ENCODE measurements around the gene RNF123. TPM values are rescaled to one million over a fixed set of nuclear protein-coding genes. Genes with fewer than 3 reads are reported as not detected.
"Not testable (repeated sequence)": the region's sequence is repeated elsewhere in the genome, so short reads cannot be mapped to it uniquely, and the experiment has no call there.

RNF123 gene
- total RNA-seq, 1 donor from 2014 or later, result 50.7 TPM

DNA sequence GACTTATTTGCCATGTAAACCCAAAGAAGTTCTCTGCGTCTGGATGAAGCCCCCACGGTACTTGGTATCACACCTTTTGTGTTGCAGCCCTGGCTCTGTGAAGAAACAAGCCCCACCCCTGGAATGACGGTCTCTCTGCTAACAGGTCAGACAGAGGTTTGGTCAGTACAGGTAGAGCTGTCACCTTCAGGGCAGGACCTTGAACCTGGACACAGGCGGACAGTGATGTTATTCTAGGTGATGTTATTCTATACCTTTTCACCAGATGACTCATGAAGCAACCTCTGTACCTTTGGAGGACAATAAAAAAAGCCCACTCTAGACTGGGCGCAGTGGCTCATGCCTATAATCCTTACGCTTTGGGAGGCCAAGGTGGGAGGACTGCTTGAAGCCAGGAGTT is 45.4 kb downstream of the RNF123 start:
- no peak for DNase-seq (ENCODE audit: low read depth)

DNA sequence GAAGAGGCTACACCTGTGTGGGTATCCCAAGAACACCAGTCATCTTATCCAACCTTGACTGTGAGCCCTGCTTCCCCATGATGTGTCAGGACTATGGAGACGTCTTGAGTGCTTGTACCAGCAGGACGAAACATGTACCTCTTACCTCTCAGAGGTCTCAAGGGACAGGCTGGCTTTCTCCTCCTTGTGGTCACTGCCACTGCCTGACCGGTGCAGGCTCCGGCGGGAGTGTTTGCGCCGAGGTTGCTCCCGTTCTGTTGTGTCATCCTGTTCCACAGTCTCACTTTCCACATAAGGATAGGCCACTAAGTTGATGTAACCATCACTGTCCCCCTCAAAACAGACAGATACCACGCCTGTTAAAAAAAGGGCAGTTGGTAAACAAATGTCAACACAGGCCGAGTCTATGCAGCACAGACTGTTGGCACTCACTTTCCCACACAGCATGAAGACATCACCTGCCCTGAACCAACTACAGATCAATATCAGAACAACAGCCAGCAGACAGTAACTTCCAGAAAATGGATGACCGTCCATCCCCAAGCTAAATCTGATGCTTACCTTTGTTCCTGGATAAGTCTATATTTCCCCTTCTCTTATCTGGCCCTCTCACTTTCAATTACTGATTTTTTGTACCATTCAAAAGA is 48.8 kb downstream of the RNF123 start:
- no peak for DNase-seq (ENCODE audit: low read depth)

DNA sequence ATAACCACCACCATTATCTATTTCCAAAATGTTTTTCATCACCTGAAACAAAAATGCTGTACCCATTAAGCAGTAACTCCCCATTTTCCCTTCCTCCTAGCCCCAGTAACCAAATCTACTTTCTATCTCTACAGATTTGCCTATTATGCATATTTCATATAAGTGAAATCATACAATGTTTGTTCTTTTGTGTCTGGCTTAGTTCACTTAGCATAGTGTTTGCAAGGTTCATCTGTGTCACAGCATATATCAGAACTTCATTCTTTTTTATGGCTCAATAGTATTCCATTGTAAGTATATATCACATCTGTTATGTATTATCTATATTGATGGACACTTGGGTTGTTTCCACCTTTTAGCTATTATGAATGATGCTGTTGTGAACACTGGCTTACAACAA is 51.1 kb downstream of the RNF123 start:
- no peak for DNase-seq (ENCODE audit: low read depth)

DNA sequence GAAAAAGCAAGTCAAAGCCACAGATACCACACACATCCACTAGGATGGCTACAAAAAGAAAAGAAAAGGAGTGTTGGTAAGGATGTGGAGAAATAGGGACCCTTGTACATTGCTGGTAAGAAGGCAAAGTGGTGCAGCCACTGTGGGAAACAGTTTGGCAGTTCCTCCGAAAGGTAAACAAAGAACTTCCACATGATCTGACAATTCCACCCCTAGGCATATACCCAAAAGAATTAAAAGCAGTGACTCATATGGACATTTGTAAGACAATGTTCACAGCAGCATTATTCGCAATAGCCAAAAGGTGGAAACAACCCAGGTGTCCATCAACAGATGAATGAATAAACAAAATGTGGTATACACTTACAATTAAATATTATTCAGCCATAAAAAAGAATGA is 56.6 kb downstream of the RNF123 start:
- no peak for DNase-seq (ENCODE audit: low read depth)

DNA sequence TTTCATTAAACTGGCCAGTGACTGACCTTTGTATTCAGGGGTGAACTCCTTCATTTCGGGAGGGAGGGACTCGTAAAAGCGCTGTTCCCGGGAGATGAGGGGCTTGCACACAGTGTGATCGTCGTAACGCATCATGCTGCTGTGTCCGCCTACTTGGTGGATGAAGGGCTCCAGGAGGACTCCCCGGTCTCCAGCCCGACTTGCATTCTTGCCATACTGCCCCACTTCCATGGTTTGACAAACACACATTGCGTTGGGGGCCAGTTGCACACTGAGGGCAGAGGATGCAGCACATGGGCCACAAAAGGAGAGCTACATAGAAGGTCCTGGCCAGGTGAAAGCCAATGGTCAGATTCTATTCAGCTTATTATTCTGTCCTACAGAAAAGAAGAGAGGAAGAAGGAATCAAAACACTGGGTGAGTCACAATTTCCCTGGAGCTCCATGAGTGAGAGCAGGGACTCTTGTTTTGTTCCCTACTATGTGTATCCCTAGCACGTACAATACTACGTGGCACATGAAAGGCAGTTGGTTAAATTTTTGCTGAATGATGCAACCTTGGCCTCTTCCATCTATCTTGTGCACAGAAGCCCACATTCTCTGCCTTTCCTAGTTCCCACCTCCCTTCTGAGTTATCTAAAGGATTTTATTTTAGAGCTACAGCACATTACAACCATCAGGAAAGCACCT is 58.6 kb downstream of the RNF123 start:
- DNase-seq (ENCODE audit: low read depth), result no peak

DNA sequence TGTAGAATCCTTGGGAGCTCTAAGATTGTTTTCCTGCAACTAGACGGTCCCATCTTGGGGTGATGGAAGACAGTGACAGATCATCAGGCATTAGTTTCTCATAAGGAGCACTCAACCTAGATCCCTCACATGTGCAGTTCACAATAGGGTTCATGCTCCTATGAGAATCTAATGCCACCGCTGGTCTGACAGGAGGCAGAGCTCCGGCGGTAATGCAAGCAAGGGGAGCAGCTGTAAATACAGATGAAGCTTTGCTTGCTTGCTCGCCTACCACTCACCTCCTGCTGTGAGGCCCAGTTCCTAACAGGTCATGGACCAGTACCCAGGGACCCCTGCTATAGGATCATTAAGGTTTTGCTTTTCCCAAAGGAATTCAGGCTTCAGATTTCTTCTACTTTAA is 59.5 kb downstream of the RNF123 start:
- DNase-seq (ENCODE audit: low read depth), result not testable (repeated sequence)

DNA sequence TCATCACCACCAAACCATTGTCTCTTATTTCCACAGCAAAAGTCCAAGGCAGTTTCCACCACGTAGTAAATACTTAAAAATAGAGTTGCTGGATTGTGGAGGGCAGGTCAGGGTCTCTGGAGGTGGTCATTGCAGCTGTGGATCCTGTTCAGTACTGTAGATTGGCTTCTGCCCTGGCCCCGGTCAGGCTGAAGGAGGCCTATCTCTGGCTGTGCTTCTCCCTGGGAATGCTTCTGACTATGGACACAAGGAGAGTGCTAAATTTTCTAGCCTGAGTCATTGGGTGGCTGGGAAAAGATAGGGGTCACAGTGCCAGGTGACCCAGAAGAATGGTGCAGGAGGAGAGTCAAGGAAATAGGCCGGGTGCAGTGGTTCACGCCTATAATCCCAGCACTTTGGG is 60.7 kb downstream of the RNF123 start:
- DNase-seq (ENCODE audit: low read depth), result peak; percentile 52

DNA sequence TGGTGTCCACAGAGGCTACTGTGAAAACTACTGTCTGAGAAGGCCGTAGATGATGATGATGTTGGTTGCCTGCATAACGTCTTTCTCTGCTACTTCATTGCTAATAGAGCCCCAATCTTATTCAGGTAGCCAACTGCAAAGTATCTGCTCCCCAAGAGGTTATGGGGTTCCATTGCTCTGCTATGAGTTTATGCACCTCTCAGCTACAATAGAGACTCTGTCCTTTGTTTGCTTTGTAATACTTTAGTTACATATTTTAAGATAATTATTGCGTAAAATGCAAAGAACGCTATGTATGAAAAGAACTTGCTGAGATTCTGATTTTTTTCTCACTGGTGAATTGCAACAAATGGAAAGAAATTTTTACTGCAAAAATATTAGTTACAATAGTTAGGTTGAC is 62.1 kb downstream of the RNF123 start:
- DNase-seq (ENCODE audit: low read depth), result no peak

DNA sequence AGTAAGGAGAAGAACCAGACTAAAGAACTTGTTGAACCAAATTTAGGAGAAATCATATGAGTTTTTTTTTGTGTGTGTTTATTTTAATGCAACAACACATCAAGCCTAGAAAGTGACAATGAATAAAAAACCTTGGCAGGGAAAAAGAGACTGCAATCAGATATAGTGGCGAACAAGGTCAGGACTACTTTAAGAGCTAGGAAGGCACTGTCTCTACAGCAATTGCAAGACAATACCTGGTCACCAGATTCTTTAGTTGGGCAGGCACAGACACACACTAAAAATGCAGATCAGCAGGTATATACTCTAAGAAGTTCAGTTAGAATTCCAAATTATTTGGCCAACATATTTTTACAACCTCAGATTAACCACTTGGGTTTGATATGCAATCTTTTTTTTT is 65.2 kb downstream of the RNF123 start:
- no peak for DNase-seq (ENCODE audit: low read depth)

DNA sequence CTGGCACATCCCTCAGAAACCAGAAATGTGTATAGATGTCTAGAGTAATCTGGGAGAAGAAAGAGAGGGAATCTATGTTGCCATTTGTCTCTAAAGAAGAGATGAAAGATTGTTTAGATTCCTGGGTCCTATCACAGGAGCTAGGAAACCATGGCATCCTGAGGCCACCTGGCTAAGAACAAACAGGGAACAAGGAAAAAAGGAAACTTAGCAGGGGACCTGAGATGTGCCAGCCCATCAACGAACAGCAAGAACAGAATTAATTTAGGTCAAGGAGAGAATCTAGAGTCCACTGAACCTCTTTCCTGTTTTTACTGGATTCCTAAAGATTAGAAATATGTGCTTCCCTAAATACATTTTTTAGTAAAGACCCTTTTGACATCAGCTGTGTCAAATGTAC is 66.7 kb downstream of the RNF123 start:
- no peak for DNase-seq (ENCODE audit: low read depth)

DNA sequence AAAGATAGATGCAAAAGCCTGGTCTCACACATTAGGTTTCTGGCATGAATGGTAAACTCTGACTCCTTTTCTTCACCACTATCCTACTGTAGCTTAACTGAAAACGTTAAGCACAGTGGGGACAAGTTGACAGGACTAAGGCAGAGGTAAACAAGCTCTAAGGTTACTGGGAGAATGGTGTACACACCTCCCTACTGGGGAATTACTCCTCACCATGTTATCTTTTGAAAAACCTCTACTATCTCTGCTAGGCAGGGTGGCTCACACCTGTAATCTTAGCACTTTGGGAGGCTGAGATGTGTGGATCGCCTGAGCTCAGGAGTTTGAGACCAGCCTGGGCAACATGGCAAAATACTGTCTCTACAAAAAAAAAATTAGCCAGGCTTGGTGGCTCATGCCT is 67.8 kb downstream of the RNF123 start:
- no peak for DNase-seq (ENCODE audit: low read depth)

DNA sequence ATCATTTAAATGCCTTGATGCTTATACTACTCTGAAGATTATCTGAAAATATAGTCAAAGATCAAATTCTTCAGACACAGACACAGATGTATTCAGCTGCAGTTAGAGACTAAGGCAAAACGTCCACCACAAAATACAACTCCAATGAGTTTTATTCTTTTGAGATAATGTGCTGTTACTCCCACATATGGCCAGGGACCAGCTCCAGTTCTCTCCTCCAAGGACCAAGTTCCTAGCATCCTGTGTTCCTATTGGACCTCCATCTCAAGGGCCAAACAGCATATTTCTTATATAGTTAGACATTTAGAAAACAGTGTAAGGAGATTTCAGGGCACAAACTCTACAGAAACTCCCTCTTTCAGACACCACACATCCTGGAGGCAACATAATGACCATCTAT is 69.9 kb downstream of the RNF123 start:
- no peak for DNase-seq (ENCODE audit: low read depth)

DNA sequence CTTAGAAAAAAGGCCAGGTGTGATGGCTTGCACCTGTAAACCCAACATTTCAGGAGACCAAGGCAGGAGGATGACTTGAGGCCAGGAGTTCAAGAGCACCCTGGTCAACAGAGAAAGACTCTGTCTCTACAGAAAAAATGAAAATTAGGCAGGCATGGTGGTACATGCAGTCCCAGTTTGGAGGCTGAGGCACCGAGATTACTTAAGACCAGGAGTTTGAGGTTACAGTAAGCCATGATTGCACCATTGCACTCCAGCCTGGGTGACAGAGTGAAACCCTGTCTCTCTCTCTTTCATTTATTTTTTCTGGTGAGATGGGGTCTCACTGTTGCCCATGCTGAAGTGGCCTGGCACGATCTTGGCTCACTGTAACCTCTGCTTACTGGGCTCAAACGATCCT is 72.3 kb downstream of the RNF123 start:
- no peak for DNase-seq (ENCODE audit: low read depth)

DNA sequence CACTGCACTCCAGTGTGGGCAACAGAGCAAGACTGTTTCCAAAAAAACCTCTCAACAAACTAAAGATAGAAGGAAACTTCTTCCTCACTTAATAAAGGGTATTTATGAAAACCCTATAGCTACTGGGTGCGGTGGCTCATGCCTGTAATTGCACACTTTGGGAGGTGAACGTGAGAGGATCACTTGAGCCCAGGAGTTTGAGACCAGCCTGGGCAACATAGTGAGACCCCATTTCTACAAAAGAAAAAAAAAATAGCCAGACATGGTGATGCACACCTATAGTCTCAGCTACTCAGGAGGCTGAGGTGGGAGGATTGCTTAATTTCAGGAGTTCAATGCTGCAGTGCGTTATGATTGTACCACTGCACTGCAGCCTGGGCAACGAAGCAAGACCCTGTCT is 74.6 kb downstream of the RNF123 start:
- DNase-seq (ENCODE audit: low read depth), result no peak

DNA sequence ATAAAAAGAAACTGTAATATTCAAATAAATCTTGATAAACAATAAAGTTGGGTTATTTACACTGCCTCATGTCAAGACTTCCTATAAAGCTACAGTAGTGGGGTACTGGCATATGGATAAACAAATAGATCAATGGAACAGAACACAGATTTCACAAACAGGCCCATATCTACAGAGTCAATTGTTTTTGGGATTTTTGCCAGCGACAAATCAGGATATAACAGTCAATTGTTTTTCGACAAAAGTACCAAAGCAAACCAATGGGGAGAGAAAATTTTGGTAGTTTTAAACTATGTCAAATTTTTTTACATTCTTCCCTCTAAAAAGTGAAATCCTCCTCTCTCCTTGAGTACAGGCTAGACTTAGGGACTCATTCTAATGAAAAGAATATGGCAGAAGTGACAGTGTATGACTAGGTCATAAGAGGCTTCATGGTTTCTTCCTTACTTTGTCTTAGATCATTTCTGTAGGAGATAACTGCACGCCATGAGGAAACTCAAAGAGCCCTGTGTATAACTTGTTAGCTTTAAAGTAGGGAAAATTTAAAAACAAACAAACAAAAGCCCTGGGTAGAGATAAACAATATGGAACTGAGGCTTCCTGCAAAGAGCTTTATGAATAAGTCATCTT is 80.0 kb downstream of the RNF123 start:
- DNase-seq (ENCODE audit: low read depth), result no peak

DNA sequence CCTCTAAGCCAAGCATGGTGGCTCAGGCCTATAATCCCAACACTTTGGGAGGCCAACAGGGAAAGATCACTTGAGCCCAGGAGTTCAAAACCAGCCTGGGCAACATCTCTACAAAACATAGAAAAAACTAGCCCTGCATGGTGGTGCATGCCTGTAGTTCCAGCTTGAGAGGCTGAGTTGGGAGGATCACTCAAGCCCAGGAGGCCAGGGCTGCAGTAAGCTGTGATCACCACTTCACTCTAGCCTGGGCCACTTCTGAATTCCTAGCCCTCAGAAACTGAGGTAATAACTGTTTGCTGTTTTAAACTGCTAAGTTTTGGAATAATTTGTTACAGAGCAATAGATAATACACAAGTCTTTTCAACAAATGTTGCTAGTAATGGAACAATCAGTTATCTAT is 80.6 kb downstream of the RNF123 start:
- DNase-seq (ENCODE audit: low read depth), result no peak

Other genes with a start within 250 kb of the RNF123 start
- gene DAG1, start 219.3 kb upstream of the RNF123 start, total RNA-seq, result 276 and 362 TPM in 2 replicates
- gene BSN, start 135.1 kb upstream of the RNF123 start, total RNA-seq, result 0.31 and 0.45 TPM in 2 replicates
- gene APEH, start 15.2 kb upstream of the RNF123 start, total RNA-seq, result 121 and 124 TPM in 2 replicates
- 10.8 and 15.7 TPM in 2 replicates for gene MST1, start 83 bp upstream of the RNF123 start, total RNA-seq
- 1.3 and 1.8 TPM in 2 replicates for gene AMIGO3, start 30.1 kb downstream of the RNF123 start, total RNA-seq
- 21.9 and 30.0 TPM in 2 replicates for gene GMPPB, start 34.4 kb downstream of the RNF123 start, total RNA-seq
- 27.1 and 30.2 TPM in 2 replicates for gene IP6K1, start 97.0 kb downstream of the RNF123 start, total RNA-seq
- gene CDHR4, start 110.3 kb downstream of the RNF123 start, total RNA-seq, result 0.19 TPM in 1 of 2 replicates, not detected in the other
- 1.8 and 4.3 TPM in 2 replicates for gene INKA1, start 113.7 kb downstream of the RNF123 start, total RNA-seq
- gene UBA7, start 124.4 kb downstream of the RNF123 start, total RNA-seq, result 24.8 and 28.3 TPM in 2 replicates
- gene TRAIP, start 167.0 kb downstream of the RNF123 start, total RNA-seq, result 0.91 and 1.2 TPM in 2 replicates
- gene CAMKV, start 180.3 kb downstream of the RNF123 start, total RNA-seq, result not detected in 2 replicates
- gene MST1R, start 214.3 kb downstream of the RNF123 start, total RNA-seq, result 0.27 TPM in 1 of 2 replicates, not detected in the other
- gene MON1A, start 240.3 kb downstream of the RNF123 start, total RNA-seq, result 14.7 and 19.8 TPM in 2 replicates

All from myocyte (in vitro differentiated cells).